ENCODE results near the gene TNRC6A.
"Not testable (repeated sequence)": the region's sequence is repeated elsewhere in the genome, so short reads cannot be mapped to it uniquely, and the experiment has no call there.

Gene TNRC6A

GRCh38 chr16:24853830-24854229, 124.4 kb downstream of the TNRC6A start:
- Histone ChIP-seq H3K36me3 (replicated peaks; ENCODE audit: low read depth, low read length) (no peaks in the 10 kb centered on the region), H3K27ac (ENCODE audit: low read length) (no peak overlapping the region), H4K20me1 (ENCODE audit: insufficient read depth, low read length) (no peaks in the 10 kb centered on the region), H2AFZ (ENCODE audit: low read depth, low read length) (no peak overlapping the region), H3K4me1 (ENCODE audit: low read length) (no peaks in the 10 kb centered on the region), H3K4me2 (ENCODE audit: low read length) (no peak overlapping the region), H3K9ac (ENCODE audit: low read length) (no peak overlapping the region), H3K79me2 (ENCODE audit: low read length) (no peaks in the 10 kb centered on the region), H3K27me3 (ENCODE audit: low read depth, low read length) (no peaks in the 10 kb centered on the region), H3K9me3 (ENCODE audit: insufficient read depth, low read length) (no peaks in the 10 kb centered on the region), H3K4me3 (ENCODE audit: low read length) (no peak overlapping the region)
- TF ChIP-seq EZH2phosphoT487 (IDR thresholded peaks at IDR 0.05; ENCODE audit: low read depth) (no peak), CTCF (IDR thresholded peaks at IDR 0.05; ENCODE audit: low read depth, low read length) (no peak)

- H4K20me1 ChIP-seq (ENCODE audit: insufficient read depth, low read length) = no peaks in the 10 kb centered on the region
- H3K27me3 ChIP-seq (ENCODE audit: low read depth, low read length) = no peaks in the 10 kb centered on the region
- no peaks in the 10 kb centered on the region for H3K36me3 ChIP-seq (replicated peaks; ENCODE audit: low read depth, low read length)
- no peak overlapping the region for H2AFZ ChIP-seq (ENCODE audit: low read depth, low read length)
- H3K4me3 ChIP-seq (ENCODE audit: low read length) = no peak overlapping the region
- H3K27ac ChIP-seq (ENCODE audit: low read length) = no peak overlapping the region
- no peaks in the 10 kb centered on the region for H3K79me2 ChIP-seq (ENCODE audit: low read length)
- no peaks in the 10 kb centered on the region for H3K4me1 ChIP-seq (ENCODE audit: low read length)
- no peak overlapping the region for H3K9ac ChIP-seq (ENCODE audit: low read length)
- no peaks in the 10 kb centered on the region for H3K9me3 ChIP-seq (ENCODE audit: insufficient read depth, low read length)
- no peak for TF ChIP-seq EZH2phosphoT487 (IDR thresholded peaks at IDR 0.05; ENCODE audit: low read depth)
- TF ChIP-seq CTCF (IDR thresholded peaks at IDR 0.05; ENCODE audit: low read depth, low read length) = no peak
- H3K4me2 ChIP-seq (ENCODE audit: low read length) = no peak overlapping the region
Measured at GRCh38 chr16:24854607-24855171, 125.2 kb downstream of the TNRC6A start.

GRCh38 chr16:24855678-24856077, 126.2 kb downstream of the TNRC6A start:
- H3K9ac ChIP-seq (ENCODE audit: low read length) = no peak overlapping the region
- no peaks in the 10 kb centered on the region for H3K9me3 ChIP-seq (ENCODE audit: insufficient read depth, low read length)
- no peak overlapping the region for H3K4me3 ChIP-seq (ENCODE audit: low read length)
- no peaks in the 10 kb centered on the region for H4K20me1 ChIP-seq (ENCODE audit: insufficient read depth, low read length)
- no peaks in the 10 kb centered on the region for H3K36me3 ChIP-seq (replicated peaks; ENCODE audit: low read depth, low read length)
- TF ChIP-seq CTCF (IDR thresholded peaks at IDR 0.05; ENCODE audit: low read depth, low read length) = no peak
- no peak for TF ChIP-seq EZH2phosphoT487 (IDR thresholded peaks at IDR 0.05; ENCODE audit: low read depth)
- no peak overlapping the region for H2AFZ ChIP-seq (ENCODE audit: low read depth, low read length)
- no peak overlapping the region for H3K4me2 ChIP-seq (ENCODE audit: low read length)
- no peaks in the 10 kb centered on the region for H3K27me3 ChIP-seq (ENCODE audit: low read depth, low read length)
- H3K4me1 ChIP-seq (ENCODE audit: low read length) = no peaks in the 10 kb centered on the region
- H3K79me2 ChIP-seq (ENCODE audit: low read length) = no peaks in the 10 kb centered on the region
- H3K27ac ChIP-seq (ENCODE audit: low read length) = no peak overlapping the region

GRCh38 chr16:24856871-24857270, 127.4 kb downstream of the TNRC6A start:
- not testable (repeated sequence) for H3K9ac ChIP-seq (ENCODE audit: low read length); H4K20me1 ChIP-seq (ENCODE audit: insufficient read depth, low read length); H2AFZ ChIP-seq (ENCODE audit: low read depth, low read length); H3K27ac ChIP-seq (ENCODE audit: low read length); H3K27me3 ChIP-seq (ENCODE audit: low read depth, low read length); H3K4me1 ChIP-seq (ENCODE audit: low read length); H3K36me3 ChIP-seq (replicated peaks; ENCODE audit: low read depth, low read length); H3K4me2 ChIP-seq (ENCODE audit: low read length); H3K4me3 ChIP-seq (ENCODE audit: low read length); H3K79me2 ChIP-seq (ENCODE audit: low read length); H3K9me3 ChIP-seq (ENCODE audit: insufficient read depth, low read length)
